Epidermal melanocyte (primary cell): Measurements from ENCODE around the gene SPATA13.

Source experiments
- DNase-seq: peaks from one replicate; pipeline ENCODE4 v3.0.0; 2011; ENCODE audit warnings: low spot score; ENCODE audit not compliant: insufficient read length

The SPATA13 gene

GRCh38 chr13:24166561-24166960 lies 6.0 kb downstream of the SPATA13 start:
- DNase-seq: no peak

GRCh38 chr13:24167666-24168391 lies 7.3 kb downstream of the SPATA13 start:
- no peak for DNase-seq

- no peak for DNase-seq
Measured at GRCh38 chr13:24168392-24168750, 7.9 kb downstream of the SPATA13 start.

- no peak for DNase-seq
Measured at GRCh38 chr13:24168979-24169378, 8.5 kb downstream of the SPATA13 start.

- no peak for DNase-seq
Measured at GRCh38 chr13:24172071-24172470, 11.6 kb downstream of the SPATA13 start.

GRCh38 chr13:24173795-24174194 lies 13.3 kb downstream of the SPATA13 start:
- DNase-seq: no peak

- no peak for DNase-seq
Measured at GRCh38 chr13:24175847-24176246, 15.3 kb downstream of the SPATA13 start.

- DNase-seq: no peak
Measured at GRCh38 chr13:24176351-24177101, 16.0 kb downstream of the SPATA13 start.

- no peak for DNase-seq
Measured at GRCh38 chr13:24178847-24179485, 18.4 kb downstream of the SPATA13 start.

- DNase-seq: no peak
Measured at GRCh38 chr13:24179486-24179850, 18.9 kb downstream of the SPATA13 start.

- no peak for DNase-seq
Measured at GRCh38 chr13:24180750-24181377, 20.3 kb downstream of the SPATA13 start.

- DNase-seq: no peak
Measured at GRCh38 chr13:24181991-24182702, 21.6 kb downstream of the SPATA13 start.

- no peak for DNase-seq
Measured at GRCh38 chr13:24182703-24183081, 22.2 kb downstream of the SPATA13 start.

GRCh38 chr13:24183741-24184182 lies 23.2 kb downstream of the SPATA13 start:
- DNase-seq: no peak

GRCh38 chr13:24184265-24184841 lies 23.8 kb downstream of the SPATA13 start:
- no peak for DNase-seq

- no peak for DNase-seq
Measured at GRCh38 chr13:24184882-24185281, 24.4 kb downstream of the SPATA13 start.

GRCh38 chr13:24185591-24186232 lies 25.2 kb downstream of the SPATA13 start:
- DNase-seq: no peak

GRCh38 chr13:24187185-24187584 lies 26.7 kb downstream of the SPATA13 start:
- DNase-seq: no peak

- no peak for DNase-seq
Measured at GRCh38 chr13:24192057-24192810, 31.7 kb downstream of the SPATA13 start.

- no peak for DNase-seq
Measured at GRCh38 chr13:24192811-24193162, 32.3 kb downstream of the SPATA13 start.
